Ishikawa (cell line): Measurements from ENCODE around the gene ZBTB38.

ENCODE experiments used
- CEBPB ChIP-seq: IDR thresholded peaks from 2 replicates; pipeline ENCODE4 v1.6.1; 2012
- CREB1 ChIP-seq: IDR thresholded peaks from 2 replicates; pipeline ENCODE4 v1.6.1; 2012; ENCODE audit warnings: low read depth
- EGR1 ChIP-seq: IDR thresholded peaks from 2 replicates; pipeline ENCODE4 v1.6.1; 2012
- EP300 ChIP-seq: IDR thresholded peaks from 2 replicates; pipeline ENCODE4 v1.6.1; 2012; ENCODE audit warnings: borderline replicate concordance
- FOXM1 ChIP-seq: IDR thresholded peaks from 2 replicates; pipeline ENCODE4 v1.6.1; 2012; ENCODE audit warnings: low read depth, borderline replicate concordance
- NFIC ChIP-seq: IDR thresholded peaks from 2 replicates; pipeline ENCODE4 v1.6.1; 2012
- TAF1 ChIP-seq: IDR thresholded peaks from 2 replicates; pipeline ENCODE4 v1.6.1; 2012; ENCODE audit warnings: low read depth, mild to moderate bottlenecking
- TCF12 ChIP-seq: IDR thresholded peaks from 2 replicates; pipeline ENCODE4 v1.6.1; 2012; ENCODE audit warnings: low read depth
- YY1 ChIP-seq: IDR thresholded peaks from 2 replicates; pipeline ENCODE4 v1.6.1; 2012; ENCODE audit warnings: low read depth
- ZBTB7A ChIP-seq: IDR thresholded peaks from 2 replicates; pipeline ENCODE4 v1.6.1; 2012; ENCODE audit warnings: low read depth
- TF ChIP-seq, protein P1 (sequence below): IDR thresholded peaks from 2 replicates; pipeline ENCODE4 v1.6.1; 2012
- TF ChIP-seq, protein P2 (sequence below): IDR thresholded peaks from 2 replicates; pipeline ENCODE4 v1.6.1; 2012; ENCODE audit warnings: low read depth, mild to moderate bottlenecking
- TF ChIP-seq, protein P3 (sequence below): IDR thresholded peaks from 2 replicates; pipeline ENCODE4 v1.6.1; 2012

DNA sequence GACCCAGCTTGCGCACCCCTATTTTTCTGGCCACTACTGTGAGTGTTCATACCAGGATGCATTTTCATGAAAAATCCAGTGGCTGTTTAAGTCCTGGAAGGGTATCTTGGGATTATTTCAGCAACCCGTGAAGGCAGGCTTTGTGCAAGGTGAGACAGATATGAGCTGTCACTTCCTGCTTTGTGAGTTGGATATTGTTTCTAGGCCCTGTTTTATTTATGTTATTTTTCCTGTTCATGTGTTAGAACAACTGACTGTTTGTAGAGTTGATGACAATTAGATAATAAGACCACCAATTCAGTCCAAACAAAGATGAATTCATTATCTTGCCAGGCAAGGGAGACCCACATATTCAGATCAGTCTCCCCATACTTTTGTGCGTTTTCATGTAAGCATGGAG, 42.5 kb downstream of the ZBTB38 start:
- TF ChIP-seq CEBPB (no peak), EP300 (no peak), EGR1 (no peak), TAF1 (no peak), ZBTB7A (no peak), FOXM1 (no peak), CREB1 (no peak), NFIC (no peak), TCF12 (no peak), YY1 (no peak)
- TF ChIP-seq, protein P1, sequence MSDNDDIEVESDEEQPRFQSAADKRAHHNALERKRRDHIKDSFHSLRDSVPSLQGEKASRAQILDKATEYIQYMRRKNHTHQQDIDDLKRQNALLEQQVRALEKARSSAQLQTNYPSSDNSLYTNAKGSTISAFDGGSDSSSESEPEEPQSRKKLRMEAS = no peak
- TF ChIP-seq, protein P2, sequence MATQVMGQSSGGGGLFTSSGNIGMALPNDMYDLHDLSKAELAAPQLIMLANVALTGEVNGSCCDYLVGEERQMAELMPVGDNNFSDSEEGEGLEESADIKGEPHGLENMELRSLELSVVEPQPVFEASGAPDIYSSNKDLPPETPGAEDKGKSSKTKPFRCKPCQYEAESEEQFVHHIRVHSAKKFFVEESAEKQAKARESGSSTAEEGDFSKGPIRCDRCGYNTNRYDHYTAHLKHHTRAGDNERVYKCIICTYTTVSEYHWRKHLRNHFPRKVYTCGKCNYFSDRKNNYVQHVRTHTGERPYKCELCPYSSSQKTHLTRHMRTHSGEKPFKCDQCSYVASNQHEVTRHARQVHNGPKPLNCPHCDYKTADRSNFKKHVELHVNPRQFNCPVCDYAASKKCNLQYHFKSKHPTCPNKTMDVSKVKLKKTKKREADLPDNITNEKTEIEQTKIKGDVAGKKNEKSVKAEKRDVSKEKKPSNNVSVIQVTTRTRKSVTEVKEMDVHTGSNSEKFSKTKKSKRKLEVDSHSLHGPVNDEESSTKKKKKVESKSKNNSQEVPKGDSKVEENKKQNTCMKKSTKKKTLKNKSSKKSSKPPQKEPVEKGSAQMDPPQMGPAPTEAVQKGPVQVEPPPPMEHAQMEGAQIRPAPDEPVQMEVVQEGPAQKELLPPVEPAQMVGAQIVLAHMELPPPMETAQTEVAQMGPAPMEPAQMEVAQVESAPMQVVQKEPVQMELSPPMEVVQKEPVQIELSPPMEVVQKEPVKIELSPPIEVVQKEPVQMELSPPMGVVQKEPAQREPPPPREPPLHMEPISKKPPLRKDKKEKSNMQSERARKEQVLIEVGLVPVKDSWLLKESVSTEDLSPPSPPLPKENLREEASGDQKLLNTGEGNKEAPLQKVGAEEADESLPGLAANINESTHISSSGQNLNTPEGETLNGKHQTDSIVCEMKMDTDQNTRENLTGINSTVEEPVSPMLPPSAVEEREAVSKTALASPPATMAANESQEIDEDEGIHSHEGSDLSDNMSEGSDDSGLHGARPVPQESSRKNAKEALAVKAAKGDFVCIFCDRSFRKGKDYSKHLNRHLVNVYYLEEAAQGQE = no peak
- TF ChIP-seq, protein P3, sequence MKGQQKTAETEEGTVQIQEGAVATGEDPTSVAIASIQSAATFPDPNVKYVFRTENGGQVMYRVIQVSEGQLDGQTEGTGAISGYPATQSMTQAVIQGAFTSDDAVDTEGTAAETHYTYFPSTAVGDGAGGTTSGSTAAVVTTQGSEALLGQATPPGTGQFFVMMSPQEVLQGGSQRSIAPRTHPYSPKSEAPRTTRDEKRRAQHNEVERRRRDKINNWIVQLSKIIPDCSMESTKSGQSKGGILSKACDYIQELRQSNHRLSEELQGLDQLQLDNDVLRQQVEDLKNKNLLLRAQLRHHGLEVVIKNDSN = no peak
